GM08714 (cell line): ENCODE measurements around the gene TBC1D10A.

Experiments
- H3K4me3 ChIP-seq: fragments of 200-500 bp; sonication (Bioruptor generic); 2 replicates; pipeline ENCODE4 v1.5.1; 2014; ENCODE audit warnings: mild to moderate bottlenecking, low read length, inconsistent platforms
- ZNF274 ChIP-seq: IDR thresholded peaks from 2 replicates; pipeline ENCODE4 v1.6.1; 2012; ENCODE audit warnings: mild to moderate bottlenecking, low read depth, low read length

TBC1D10A gene

GRCh38 chr22:30293026-30293425 is 33.7 kb downstream of the TBC1D10A start:
- no peak for TF ChIP-seq ZNF274
- no peak overlapping the region for H3K4me3 ChIP-seq

GRCh38 chr22:30292069-30292970 is 34.4 kb downstream of the TBC1D10A start:
- TF ChIP-seq ZNF274 = no peak

GRCh38 chr22:30291058-30291892 is 35.5 kb downstream of the TBC1D10A start:
- TF ChIP-seq ZNF274 = no peak
- no peak overlapping the region for H3K4me3 ChIP-seq

More at GRCh38 chr22:30292069-30292970, 34.4 kb downstream of the TBC1D10A start:
- H3K4me3 ChIP-seq = no peak overlapping the region

- H3K4me3 ChIP-seq = no peak overlapping the region; the same call in 1 of the 2 replicates
- TF ChIP-seq ZNF274 = no peak
These were observed 36.2 kb downstream of the TBC1D10A start for GRCh38 chr22:30290342-30291057.

GRCh38 chr22:30289980-30290313 is 36.8 kb downstream of the TBC1D10A start:
- TF ChIP-seq ZNF274 = no peak
- peak overlapping the region; percentile 41; the same call in 1 of the 2 replicates for H3K4me3 ChIP-seq

- TF ChIP-seq ZNF274 = no peak
- H3K4me3 ChIP-seq = peak within 1 kb of the TSS; percentile 61
These were observed 37.4 kb downstream of the TBC1D10A start, which contains the start of gene CASTOR1 for GRCh38 chr22:30289141-30289979. TSS of gene CASTOR1 (minus strand) at chr22:30289505. CDS start at chr22:30289497, 8 bp downstream.

GRCh38 chr22:30288419-30289140 is 38.2 kb downstream of the TBC1D10A start:
- no peak for TF ChIP-seq ZNF274

GRCh38 chr22:30287648-30288418 is 38.9 kb downstream of the TBC1D10A start:
- H3K4me3 ChIP-seq = no peak overlapping the region; the same call in 1 of the 2 replicates
- no peak for TF ChIP-seq ZNF274

More at GRCh38 chr22:30288419-30289140, 38.2 kb downstream of the TBC1D10A start:
- H3K4me3 ChIP-seq = peak overlapping the region; percentile 61

GRCh38 chr22:30286813-30287647 is 39.7 kb downstream of the TBC1D10A start:
- H3K4me3 ChIP-seq = no peak overlapping the region
- TF ChIP-seq ZNF274 = no peak

GRCh38 chr22:30286331-30286730 is 40.4 kb downstream of the TBC1D10A start:
- TF ChIP-seq ZNF274 = no peak
- no peak overlapping the region for H3K4me3 ChIP-seq

GRCh38 chr22:30285846-30286200 is 40.9 kb downstream of the TBC1D10A start:
- no peak for TF ChIP-seq ZNF274
- no peak overlapping the region for H3K4me3 ChIP-seq
